ENCODE measurements around the gene CAMTA1.

Gene CAMTA1

DNA sequence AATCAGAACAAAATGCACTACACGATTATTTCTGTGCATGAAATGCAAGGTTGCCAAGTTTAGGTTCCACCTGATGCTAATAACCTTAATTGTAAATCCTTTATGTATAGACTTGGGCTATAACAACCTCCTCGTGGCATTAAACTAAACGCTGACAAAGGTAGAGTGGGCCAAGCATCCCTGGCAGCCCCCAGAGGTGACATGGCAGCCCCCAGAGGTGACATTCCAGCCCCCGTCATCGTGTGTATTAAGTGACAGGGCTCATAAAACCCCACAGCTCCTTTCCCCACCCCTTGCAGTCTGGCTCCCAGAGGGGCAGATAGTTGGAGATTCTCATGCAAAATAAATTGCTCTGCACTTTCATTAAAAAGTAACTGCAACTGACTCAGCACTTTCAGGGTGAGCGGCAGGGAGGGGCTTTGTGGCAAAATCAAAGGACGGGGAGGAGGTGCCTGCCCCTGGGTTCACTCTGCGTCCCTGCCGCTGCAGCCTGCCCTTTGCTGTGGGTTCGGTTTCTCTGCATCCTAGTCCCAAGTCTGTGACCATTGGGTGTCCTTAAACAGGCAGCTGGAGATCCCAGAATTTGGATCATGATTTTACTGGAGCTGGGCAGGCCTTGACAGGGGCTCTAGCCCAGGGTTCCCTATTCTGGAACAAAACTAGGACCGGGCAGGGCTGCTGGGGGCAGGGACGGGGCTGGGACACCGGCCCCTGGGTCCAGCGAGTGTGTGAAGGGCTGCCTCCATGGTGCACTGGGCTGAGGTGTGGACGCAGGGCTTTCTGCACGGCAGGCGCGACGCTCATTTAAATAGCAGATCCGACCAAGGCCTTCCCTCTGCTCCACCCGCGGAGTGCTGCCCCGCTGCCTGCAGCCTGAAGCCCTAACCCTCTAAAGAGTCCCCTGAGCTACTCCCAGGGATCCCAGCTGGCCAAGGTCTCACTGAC is 751.0 kb downstream of the CAMTA1 start:
- no peak for DNase-seq (ENCODE audit: low spot score)

DNA sequence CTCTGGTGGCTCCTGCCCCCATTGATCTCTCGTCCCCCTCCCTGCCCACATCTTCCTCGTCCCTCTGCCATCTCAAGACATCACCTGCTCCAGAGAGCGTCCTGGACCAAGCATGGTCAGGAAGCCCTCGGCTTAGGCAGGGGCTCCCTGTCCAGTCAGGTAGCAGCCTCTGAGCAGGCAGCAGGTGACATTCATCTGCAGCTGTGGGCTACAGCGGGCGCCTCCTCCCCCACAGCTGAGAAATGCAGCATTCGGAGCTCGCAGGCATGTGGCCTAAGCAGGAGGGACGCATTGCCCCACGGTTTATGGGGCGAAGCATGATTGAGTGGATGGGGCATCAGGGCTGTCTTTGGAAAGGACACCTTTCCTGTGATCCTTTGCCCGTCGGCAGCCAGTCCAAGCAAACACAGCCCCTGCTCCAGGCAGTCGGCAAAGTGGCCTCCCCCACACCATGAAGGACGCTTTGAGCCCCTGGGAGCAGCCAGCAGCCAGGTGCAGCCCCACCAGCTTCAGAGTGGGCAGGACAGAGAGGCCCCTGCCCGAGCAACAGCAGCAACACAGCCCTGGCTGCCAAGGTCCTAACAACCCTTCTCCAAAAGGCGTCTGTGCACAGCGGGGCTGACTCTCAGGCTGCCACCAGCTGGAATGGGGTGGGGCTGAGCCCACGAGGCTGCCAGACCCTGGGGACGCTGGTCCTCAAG is 751.8 kb downstream of the CAMTA1 start:
- no peak for DNase-seq (ENCODE audit: low spot score)

DNA sequence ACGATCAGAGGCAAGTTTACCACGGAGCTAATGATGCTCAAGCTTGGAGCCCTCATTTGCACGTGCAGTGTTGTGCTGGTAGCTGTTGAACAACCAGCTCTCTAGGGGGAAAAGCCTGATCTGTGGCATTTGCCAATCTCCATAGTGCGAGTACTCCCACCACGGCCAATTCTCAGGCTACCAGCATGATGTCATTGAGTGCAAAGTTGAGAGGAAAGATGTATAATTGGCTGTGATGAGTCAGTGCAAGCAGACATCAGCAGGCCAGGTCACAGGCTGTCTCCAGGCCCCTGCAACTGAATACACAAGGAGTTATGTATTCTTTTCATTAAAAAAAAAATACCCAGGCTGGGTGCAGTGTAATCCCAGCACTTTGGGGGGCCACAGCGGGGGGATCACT is 752.8 kb downstream of the CAMTA1 start:
- DNase-seq (ENCODE audit: low spot score), result no peak

DNA sequence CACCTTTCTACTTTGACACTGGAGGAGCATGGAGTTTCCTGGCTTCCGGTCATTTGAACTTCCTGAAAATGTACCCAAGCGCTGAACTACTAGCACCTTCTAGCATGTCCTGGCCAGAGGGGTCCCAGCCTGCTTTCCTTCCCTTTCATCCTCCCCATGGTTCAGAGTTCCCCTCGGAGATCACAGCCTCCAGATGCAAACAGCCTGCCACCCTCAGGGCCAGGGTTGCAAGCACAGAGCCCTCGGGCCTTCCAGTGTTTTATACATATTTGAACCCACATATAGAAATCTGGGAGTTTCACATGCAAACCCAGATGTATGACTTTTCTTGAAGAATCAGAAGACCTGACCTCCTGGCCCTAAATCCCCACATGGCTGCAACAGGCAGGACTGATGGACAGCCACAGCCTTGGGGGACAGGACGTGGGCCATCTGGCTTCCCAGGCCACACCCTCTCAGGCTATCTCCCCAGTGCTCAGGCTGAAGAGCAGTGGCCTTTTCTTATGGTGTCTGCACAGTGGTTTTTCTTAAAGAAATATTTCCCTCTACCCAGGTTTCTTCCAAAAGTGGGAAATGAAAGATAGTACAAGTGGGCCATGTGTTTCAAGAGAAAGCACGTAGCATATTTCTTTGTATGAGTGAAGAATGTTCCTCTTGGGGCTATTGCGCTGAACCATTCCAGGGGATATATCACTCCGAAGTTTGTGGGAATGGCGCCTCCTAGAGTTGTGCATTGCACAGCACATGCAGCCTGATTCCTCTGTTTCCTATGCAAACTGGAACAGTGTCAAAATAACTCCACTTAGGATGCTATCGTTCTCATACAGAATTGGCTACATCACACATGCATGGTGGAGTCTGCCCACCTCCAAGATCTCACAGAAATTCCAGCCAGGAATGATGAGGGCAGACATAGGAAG is 753.9 kb downstream of the CAMTA1 start:
- DNase-seq (ENCODE audit: low spot score), result no peak

DNA sequence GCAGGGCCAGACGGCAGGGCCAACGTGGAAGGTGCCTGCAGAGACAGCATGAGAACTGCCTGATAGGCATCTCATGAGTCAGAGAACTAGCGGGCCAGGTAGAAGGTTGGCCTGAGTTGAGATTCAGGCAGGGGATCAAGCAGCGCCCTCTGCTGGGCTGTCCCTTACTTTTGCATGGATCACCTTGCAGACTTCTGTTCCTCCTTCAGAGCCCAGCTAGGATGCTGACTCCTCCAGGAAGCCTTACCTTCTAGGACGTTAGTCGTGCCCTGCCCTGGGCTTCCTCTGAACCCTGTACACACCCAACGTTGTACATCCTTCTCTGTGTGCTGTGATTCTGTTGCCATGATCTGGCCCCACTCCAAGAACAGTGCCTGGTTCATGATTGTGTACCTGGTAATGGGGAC is 754.5 kb downstream of the CAMTA1 start:
- no peak for DNase-seq (ENCODE audit: low spot score)

DNA sequence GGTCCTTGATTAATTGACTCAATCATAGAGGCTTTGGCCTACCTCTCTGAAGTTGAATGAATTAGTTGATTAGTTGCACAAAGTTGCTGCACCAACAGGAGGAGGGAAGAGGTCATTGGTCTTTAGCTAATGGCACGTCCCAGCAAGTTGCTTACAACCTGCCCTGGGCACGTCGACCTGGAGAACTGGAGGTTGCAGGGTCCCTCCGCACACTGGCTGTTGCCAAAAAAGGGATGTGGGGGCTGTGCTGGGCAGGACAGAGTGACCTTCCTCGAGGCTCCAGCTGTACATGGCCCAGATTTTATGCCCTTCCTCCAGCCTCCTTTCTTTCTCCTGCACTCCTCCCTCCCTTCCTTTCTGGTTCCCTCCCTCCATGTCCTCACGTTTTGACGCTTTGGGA is 755.6 kb downstream of the CAMTA1 start:
- DNase-seq (ENCODE audit: low spot score), result no peak

DNA sequence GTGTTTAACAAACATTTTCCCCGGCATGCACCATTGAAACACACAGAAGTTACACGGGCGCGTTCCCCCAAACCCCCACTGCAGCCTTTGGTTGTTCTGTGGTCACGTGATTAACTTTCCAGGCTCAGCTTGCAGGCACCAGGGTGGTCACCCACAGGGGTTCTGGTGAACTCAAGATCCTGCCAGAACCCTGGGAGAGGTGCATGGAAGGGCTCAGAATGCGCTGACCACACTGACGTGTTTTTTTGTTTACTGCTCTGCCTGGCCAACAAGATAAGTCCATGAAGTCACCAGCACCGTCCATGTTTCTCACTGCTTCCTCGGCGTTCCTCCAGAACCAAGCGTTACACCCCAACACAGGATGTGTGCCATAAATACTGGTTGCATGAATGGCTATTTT is 756.4 kb downstream of the CAMTA1 start:
- DNase-seq (ENCODE audit: low spot score), result no peak

DNA sequence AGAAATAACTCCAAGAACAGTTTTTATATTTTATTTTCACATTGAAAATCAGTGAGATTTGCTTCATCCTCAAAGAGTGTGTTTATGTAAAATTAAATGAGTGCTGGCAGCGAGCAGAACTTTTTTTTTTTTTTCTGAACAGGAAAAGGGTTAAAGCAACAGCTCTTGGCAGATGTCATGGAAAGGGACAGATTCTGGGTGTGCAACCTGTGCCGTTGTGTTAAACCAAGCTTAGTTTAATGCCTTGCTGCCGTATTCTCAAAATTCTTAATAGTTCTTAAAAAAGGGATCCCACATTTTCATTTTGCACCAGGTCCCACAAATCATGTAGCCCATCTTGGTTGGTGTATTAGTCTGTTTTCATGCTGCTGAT is 758.5 kb downstream of the CAMTA1 start:
- no peak for DNase-seq (ENCODE audit: low spot score)

DNA sequence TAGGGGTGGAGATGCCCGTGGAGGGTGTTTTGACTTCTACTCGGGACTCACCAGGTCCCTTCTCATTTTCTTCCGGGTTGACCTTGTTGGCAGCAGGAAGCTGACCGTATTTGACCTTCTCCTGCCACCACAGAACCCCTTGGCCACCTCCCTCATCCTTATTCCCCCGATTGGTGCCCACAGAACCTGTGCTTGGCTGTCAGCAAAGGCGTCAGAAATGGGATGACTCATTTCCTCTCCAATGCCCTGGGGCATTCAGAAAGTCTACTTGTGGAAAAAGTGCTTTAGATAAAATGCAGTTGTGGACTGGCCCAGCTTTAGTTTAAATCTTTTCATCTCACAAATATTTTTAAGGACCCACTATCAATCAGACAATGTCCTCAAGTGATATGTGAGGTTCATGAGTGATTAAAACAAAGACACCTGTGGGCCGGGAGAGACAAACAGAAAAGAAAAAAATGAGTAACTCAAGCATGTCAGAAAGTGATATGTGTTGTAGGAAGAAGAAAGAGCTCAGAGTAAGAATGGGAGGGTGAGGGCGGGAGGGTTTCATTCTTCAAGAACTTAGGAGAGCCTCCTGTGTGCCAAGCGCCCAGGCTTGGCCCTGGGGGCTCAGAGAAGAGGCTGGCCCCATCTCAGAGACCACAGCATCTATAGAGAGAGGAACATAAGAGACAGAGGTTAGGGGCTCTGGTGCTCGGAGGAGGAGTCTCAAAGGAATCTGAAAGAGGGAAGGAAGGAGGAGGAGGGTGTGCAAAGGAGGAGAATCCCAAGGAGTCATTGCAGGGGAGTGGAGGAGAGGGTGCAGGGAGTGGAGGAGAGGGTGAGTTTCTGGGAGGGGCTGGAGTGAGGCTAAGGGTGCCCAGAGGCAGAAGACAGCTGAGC is 764.3 kb downstream of the CAMTA1 start:
- no peak for DNase-seq (ENCODE audit: low spot score)

DNA sequence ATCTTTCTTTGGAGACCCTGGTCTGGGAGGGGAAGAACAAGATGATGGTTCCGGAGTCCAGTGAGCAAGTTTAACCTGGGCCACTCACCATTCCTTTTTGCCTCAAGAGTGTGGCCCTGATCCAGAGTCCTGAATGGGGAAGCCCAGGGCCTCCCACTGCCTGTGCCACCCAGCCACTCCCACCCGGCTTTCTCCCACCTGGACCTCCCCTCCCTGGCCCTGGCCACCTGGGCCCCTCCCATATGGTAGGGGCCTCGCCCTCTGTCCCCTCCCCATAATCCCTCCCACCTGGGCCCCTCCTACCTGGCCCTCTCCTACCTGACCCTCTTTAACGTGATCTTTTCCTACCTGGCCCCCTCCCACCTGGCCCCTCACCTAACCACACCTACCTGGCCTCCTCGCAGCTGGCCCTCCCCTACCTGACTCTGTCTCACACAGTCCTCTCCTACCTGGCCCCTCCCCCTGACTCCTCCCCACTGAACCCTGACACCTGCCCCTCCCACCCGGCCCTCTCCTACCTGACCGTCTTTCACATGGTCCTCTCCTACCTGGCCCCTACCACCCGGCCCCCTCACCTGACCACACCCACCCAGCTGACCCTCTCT is 765.1 kb downstream of the CAMTA1 start:
- DNase-seq (ENCODE audit: low spot score), result no peak

DNA sequence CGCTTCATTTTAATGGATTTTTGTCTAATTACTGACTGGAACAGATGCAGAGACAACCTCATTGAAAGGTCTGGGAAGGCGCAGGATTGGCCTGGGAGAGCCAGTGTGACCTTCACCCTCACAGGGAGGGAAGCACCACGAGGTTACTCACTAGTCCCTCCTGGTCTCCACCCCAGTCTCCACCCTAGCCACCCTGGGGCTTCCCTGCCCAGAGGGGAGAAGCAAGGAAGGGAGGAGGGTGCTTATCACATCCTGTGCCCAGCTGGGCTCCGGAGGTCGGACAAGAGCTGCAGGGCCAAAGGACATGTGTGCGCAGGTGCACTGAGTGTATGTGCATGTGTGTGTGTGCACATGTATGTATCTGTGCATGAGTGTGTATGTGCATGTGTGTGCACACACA is 765.7 kb downstream of the CAMTA1 start:
- DNase-seq (ENCODE audit: low spot score), result no peak

DNA sequence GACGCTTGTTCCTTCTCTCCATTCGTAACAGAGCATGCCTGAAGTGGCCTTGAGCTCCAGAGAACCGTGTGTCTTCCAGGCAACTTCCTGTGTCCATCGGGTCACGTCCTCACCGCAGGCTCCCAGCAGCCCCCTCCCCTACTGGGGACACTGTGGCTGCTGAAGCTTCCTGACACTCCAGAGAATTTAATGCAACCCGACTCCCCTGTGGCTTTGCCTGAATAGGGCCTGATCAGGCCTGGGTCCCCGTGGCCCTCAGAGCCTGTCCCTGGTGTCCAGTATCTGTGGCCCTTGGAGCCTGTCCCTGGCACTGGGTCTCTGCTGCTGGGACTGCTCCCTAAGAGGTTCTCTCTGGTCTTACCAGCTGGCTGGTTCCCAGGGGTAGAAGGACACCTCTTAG is 766.2 kb downstream of the CAMTA1 start:
- DNase-seq (ENCODE audit: low spot score), result no peak

DNA sequence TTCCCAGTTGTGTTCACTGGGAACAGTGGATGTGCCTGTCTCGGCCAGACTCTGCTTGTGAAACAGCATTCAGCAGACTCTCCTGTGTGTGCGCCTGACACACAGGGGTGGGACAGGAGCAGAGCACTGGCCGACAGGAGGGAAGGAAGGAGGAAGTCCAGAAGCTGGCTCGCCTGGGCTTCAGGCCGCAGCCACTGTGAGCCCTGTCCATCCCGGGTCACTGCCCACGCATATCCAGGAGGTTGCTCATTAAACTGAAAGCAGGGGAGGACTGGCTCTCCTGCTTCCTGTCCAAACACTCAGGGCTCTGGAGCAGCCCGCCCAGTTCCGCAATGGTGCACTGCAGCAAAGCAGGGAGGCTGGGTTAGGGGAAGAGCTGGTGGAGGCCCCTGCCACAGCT is 767.1 kb downstream of the CAMTA1 start:
- no peak for DNase-seq (ENCODE audit: low spot score)

DNA sequence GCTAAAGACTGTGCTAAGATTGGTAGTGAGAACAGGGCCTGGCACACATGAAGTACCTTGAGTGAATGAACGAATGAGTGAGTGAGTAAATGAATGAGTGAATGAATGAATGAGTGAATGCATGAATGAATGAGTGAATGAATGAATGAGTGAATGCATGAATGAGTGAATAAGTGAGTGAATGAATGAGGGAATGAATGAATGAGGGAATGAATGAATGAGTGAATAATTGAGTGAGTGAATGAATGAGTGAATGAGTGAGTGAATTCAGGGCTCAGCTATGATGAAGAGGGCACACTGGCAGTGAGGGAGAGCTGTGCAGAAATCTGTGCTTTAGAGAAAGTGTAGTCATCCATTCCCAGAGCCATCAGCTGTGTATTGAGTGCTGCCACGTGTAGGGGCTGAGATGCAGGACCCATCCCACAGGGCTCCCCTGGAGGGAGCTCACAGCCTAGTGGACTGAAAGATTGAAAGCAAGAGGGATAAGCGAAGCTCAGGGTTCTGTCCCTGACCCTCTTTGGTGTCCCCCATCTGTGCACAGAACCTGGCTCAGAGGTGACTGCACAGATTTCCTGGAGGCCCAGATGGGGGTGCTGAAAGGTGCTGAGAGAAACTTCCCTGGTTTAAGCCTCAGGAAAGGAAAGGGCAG is 767.9 kb downstream of the CAMTA1 start:
- no peak for DNase-seq (ENCODE audit: low spot score)

DNA sequence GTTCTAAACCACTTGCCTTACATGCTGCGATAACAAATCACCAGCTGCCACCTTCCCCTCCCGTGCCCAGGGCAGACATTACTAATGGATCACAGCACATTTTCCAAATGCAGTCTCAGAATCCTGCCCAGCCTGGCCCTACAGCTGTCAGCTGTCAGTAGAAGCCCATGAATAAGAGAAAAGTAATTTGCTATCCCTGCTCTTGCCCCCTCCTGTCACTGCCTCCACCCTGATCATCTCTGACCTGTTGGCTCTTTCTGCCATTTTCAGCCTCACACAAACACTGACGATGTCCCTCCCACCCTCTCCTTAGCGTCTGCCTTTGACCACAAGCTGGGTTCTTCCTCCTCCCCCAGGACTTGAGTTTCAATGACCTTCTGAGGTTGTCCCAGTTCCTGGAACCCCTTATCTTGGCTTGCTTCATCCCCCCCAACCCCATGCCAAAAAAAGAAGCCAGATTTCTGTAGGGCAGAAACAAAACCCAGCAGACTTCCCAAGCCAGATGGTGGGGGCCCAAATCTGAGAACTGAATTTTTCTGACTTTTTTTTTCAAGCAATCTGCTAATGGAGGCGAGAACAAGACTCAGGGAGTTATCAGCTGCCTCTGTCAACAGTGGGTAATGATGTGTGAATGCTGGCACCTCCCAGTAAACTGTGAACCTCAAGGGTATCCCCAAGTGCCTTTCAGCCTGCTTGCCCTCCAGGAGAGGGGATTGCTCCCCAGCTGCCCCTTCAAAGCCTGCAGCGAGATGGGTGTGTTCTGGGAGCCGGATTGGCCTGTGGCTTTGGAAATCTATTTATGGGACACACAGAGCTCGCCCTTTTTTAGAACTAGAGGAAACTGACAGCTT is 769.4 kb downstream of the CAMTA1 start:
- no peak for DNase-seq (ENCODE audit: low spot score)

DNA sequence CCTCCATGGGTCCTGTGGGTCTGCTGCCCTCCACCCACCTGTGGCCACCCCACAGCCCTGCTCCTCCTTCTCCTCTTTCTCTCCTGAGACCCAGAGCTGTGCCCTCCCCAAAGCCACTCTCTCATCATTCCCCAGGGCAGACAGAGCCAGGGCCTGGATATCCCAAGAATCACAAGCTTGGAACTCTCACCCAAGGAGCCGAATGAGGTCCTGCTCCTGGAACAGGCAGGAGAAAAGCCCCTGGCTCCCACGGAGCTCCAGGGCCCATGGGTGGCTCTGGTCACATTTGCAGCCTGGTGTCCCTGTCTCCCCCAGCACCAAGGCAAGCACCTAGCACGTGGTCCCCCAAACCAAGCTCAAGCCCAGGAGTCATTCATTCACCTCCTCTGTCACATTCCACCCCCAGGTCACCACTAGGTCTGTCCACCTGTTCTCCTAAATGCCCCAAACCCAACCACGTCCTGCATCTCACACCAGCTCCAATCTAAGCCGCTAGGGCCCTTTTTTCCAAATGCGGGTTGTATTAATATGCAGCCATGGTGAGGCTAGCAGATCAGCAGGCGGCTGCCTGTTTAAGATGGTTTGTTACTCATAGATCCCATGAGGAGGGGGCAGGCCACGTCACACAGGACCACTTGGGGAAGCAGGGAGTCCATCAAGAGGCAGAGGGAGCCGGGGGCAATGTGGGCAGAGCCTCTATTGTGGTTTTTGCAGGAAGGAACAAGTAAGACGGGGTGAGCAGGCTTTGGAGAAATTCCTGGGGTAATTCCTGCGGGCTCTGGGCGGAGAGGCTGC is 770.3 kb downstream of the CAMTA1 start:
- no peak for DNase-seq (ENCODE audit: low spot score)

DNA sequence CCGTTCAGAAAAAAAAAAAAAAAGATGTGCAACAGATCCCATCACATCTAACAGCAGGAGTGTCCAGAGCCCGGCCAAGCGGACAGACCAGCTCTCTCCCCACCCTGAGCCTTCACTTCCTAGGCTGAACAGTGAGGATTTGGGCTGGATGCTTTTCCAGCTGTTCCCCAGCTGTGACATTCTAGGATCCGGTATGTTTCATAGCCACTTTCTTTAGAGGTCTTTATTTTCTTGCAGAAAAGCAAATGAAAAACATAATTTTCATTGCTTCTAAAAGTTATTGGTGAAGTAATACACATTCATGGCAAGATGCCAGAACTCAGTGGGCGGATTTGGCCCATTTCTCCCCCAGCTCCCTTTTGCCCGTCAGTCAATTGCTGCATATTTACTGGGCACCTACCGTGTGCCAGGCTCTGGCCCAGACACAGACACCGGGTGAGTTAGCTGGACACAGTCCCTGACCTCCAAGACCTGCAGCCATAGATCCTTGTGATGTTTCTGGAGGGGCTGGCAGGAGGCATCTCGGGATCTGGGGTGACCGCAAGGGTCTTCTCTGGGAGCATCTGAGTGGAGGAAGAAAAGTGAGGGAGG is 772.1 kb downstream of the CAMTA1 start:
- no peak for DNase-seq (ENCODE audit: low spot score)

DNA sequence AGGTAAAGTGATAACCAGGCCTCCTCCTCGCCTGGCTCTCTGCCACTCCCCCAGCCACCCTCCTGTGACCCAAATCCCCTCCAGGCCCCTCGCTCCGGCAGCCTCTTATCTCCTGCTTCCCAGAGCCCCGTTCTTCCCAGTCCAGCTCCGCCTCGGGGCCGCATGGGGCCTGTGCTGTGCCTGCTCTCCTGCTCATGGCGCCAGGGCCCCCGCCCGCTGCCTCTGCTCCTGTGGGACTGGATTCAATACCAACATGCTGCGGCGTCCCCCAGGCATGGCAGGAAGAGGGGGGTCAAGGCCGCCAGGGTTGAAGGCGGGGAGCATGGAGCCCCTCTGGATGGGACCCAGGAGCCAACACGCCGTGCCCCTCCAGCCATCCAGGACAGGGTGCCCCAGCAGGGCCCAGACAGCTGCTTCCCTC is 772.8 kb downstream of the CAMTA1 start:
- no peak for DNase-seq (ENCODE audit: low spot score)

All from CD4-positive, alpha-beta T cell treated with Interleukin-6 at 100 ng/mL for 8 hours (primary cell).